ENCODE measurements around the gene BRD2. TPM values are rescaled to one million over a fixed set of nuclear protein-coding genes. Genes with fewer than 3 reads are reported as not detected.

BRD2 gene
- polyA plus RNA-seq, 2 of the 4 experiments (the other 2 are of a cell fraction) = 92.5 to 153 TPM

DNA sequence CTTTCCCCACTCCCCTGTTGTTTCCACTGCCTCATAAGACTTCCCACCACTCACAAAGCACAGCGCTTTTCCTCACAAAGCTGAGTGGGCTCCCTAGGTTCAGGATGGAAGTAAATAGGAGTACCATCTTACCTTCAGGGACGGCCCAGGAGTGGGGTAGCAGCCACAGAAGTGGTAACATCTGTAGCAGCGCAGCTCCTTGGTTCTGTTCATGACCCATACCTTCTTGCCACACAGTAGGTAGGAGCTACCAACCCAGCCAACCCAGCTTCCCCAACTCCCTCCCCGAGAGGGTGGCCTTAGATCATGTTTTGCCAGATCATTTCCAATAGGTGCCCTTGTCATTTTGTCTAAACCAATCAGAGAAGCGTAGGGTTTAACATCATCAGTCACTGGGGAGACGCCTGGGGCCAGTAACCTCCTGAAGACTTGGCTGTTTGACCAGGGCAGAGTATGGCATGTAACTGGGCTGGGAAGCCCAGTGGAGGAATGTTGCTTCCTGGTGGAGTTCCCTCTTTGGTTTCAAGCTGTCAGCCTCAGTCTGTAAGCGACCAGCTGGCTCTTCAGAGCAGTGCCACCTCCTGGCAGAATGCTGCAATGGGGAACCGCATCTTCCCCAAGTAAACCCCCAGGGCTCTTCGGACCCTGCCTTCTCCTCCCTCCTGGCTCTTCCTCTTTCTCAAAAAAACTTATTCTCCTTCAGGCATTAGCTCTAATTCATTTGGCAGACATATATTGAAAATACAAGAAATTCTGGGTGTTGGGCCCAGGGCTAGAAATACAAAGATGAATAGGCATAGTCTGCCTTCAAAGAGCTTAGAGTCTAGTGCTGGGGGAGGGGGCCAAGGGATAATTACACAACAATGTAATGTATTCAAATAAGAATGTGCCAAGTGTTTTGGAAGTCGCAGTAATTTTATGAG, 15.3 kb upstream of the BRD2 start, which contains the start of gene HLA-DMA (continued):
- TF ChIP-seq ZSCAN20 (CRISPR knock-in tag; IDR thresholded peaks at IDR 0.05) (no peak), HOXB5 (CRISPR knock-in tag; IDR thresholded peaks at IDR 0.05) (no peak), JUNB (IDR thresholded peaks at IDR 0.05) (no peak)

DNA sequence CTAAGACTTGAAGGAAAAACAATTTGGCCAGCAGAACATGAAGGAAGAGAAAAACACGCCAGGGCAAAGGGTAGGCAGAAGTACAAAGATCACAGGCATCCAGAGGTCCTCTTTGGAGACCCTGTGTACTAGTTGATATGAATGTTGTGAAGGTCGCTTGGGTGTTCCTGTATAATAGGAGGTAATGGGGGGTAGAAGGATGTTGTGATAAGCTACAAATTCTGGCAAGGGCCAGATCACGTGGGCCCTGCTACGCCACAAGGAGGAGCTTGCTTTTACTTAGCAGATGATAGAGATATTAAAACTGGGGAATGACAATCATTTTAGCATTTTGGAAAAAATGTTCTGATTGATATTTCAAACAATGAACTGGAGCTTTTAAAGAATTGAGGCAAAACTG, 14.6 kb upstream of the BRD2 start:
- no peak for FAIRE-seq
- Histone ChIP-seq H3K27ac (no peak overlapping the region), H3K4me2 (no peak overlapping the region), H3K4me1 (peaks cover 5% of the 10 kb centered on the region; the same call in 1 of the 3 replicates), H3K4me3 (no peak overlapping the region), H3K9me3 (no peaks in the 10 kb centered on the region)
- no peak for ATAC-seq
- ChIA-PET POLR2A (interaction anchor here (0.9 to 4.0 kb wide), 3 partner anchors 17 to 59 kb away, joined by 3 to 29 read pairs (median 4); no protein-coding TSS in a partner anchor), CTCF (interaction anchor here (0.6 to 5.2 kb wide), 24 partner anchors 10 to 294 kb away, joined by 3 to 40 read pairs (median 4); partner anchors contain the start of genes BRD2 and TAP2)
- no peak for TF ChIP-seq REST (IDR thresholded peaks at IDR 0.05)
- TF ChIP-seq KDM1A (IDR thresholded peaks at IDR 0.05; ENCODE audit: low read depth) = no peak
- 72% methylated on average over 4 of the region's 4 CpGs for WGBS (ENCODE audit: missing lambda C conversion rate)
- no peak for DNase-seq (ENCODE audit: low read depth in 1 of 2, low spot score in 1 of 2)

- H3K4me1 ChIP-seq = peaks cover 5% of the 10 kb centered on the region; the same call in 1 of the 3 replicates
- no peak for FAIRE-seq
- ATAC-seq = no peak
- TF ChIP-seq CHD4 (IDR thresholded peaks at IDR 0.05; ENCODE audit: borderline replicate concordance) = no peak
- WGBS (ENCODE audit: missing lambda C conversion rate) = 78% methylated on average over 4 of the region's 4 CpGs
- no peaks in the 10 kb centered on the region for H3K9me3 ChIP-seq
- DNase-seq (ENCODE audit: low read depth in 1 of 2, low spot score in 1 of 2) = no peak
- ChIA-PET POLR2A (interaction anchor here (4.0 kb wide), 1 partner anchor 18 kb away, joined by 29 read pairs; no protein-coding TSS in a partner anchor), CTCF (interaction anchor here (1.0 to 5.2 kb wide), 14 partner anchors 13 to 294 kb away, joined by 3 to 40 read pairs (median 10); partner anchors contain the start of genes BRD2 and TAP2)
- H3K27ac ChIP-seq = no peak overlapping the region
- no peak overlapping the region for H3K4me3 ChIP-seq
- no peak overlapping the region for H3K4me2 ChIP-seq
Observed at GRCh38 chr6:32954267-32954666, 14.1 kb upstream of the BRD2 start.

DNA sequence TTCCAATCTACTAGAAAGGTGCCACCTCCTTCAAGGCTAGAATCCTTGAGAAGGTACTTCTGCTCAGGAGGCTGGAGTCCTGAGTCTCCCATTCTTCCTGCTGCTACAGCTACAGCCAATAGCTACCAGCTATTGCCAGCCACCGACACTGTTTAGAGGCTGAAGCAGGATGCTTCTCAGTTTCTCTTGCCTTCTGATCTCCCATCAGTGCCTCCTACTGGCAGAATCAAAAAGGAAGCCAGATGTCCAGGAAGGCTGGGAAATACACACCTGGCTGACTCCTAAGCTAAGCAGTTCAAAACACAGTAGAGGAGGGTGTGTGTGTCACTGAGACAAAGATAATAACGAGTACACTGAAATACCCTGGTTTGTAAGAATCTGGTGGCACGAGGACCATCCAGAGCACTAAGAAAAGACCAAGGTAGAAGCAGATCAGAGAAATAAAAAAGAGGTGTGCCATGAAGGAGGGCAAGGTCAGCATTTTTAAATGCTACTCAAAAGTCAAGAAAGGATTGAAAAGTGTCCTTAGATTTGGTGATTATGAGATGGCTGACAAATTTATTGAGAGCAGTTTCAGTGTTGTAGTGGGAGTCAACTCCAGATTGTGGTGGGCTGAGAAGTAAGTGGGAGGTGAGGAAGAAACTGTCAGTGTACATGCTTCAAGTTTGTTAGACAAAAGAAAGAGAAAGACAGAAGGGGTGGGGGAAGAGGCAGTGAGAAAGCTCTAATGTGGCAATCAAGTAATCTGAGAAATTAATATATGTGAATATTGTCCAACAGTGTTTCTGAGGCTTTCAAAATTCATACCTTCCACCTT, 13.2 kb upstream of the BRD2 start:
- DNase-seq (ENCODE audit: low read depth in 1 of 2, low spot score in 1 of 2) = peak in 1 of 2 experiments; percentile 54
- ChIA-PET CTCF (interaction anchor here (0.6 to 5.1 kb wide), 10 partner anchors 12 to 293 kb away, joined by 3 to 40 read pairs (median 10); partner anchors contain the start of gene TAP2), POLR2A (interaction anchor here (4.0 kb wide), 1 partner anchor 17 kb away, joined by 29 read pairs; no protein-coding TSS in a partner anchor)
- Histone ChIP-seq H3K4me2 (no peak overlapping the region), H3K4me1 (peaks cover 5% of the 10 kb centered on the region; the same call in 1 of the 3 replicates), H3K27ac (no peak overlapping the region), H3K9me3 (no peaks in the 10 kb centered on the region), H3K4me3 (no peak overlapping the region)
- 34% methylated on average over 3 of the region's 3 CpGs for WGBS (ENCODE audit: missing lambda C conversion rate)
- no peak for FAIRE-seq
- ATAC-seq = peak; percentile 39 to 67; a peak in 5 of 6 replicates
- peak; percentile 64 for TF ChIP-seq MAFK (IDR thresholded peaks at IDR 0.05; ENCODE audit: partially characterized antibody)
- TF ChIP-seq CTCF (IDR thresholded peaks at IDR 0.05) = 0 out of 3 replicates have a peak, but pooled peaks have one; percentile 27
- no peak for TF ChIP-seq FOSL2 (IDR thresholded peaks at IDR 0.05)
- no peak for TF ChIP-seq FOSL2 (CRISPR knock-in tag; IDR thresholded peaks at IDR 0.05)
- TF ChIP-seq RAD21 (conservative IDR thresholded peaks at IDR 0.05 in 1 of 2, IDR thresholded peaks at IDR 0.05 in 1 of 2) = 0 out of 5 replicates have a peak, but pooled peaks of 1 of the 2 experiments have one; percentile 7
